A549 (cell line): Measurements from ENCODE around the gene PIH1D1. TPM values are rescaled to one million over a fixed set of nuclear protein-coding genes. Genes with fewer than 3 reads are reported as not detected.

ENCODE experiments used
- ATAC-seq, 2 experiments: fragments of 200-7000 bp in 1 of 2; fragments of >200 bp in 1 of 2; cut with Nextera tagmentation in 1 of 2; cut with Tn5 transposase in 1 of 2; 3 replicates each; pipeline versions ENCODE4 v1.8.0 to v1.9.1; 2018 to 2020; ENCODE audit warnings: mild to moderate bottlenecking in 1 of 2, moderate library complexity in 1 of 2
- CTCF ChIA-PET: fragments of 300-600 bp; sonication (Branson Sonifier 250); formaldehyde crosslinking; extraction: SDS; loops from one replicate; lab custom pipeline; 2021; ENCODE audit warnings: antibody characterized with exemption, inconsistent platforms; lab: Yijun Ruan, JAX
- POLR2A ChIA-PET: fragments of 350-600 bp; formaldehyde crosslinking; extraction: SDS; loops from one replicate; lab custom pipeline; 2021; ENCODE audit warnings: antibody characterized with exemption, inconsistent platforms; lab: Yijun Ruan, JAX
- DNase-seq, 2 experiments: peaks; one replicate each; pipeline versions ENCODE4 v3.0.0 to v3.0.0-alpha.2; 2011 to 2016; ENCODE audit warnings: low read depth in 1 of 2, low spot score in 1 of 2
- FAIRE-seq: peaks from 2 replicates; lab custom pipeline; 2011; peaks lifted over from hg19 to GRCh38; lab: Jason Lieb, UNC
- H3K27ac ChIP-seq, 2 experiments: fragments of >200 bp; sonication (Bioruptor Twin); formaldehyde crosslinking; 3 replicates each; pipeline ENCODE4 v1.5.1; 2016 to 2017
- H3K4me1 ChIP-seq: fragments of >200 bp; sonication (Bioruptor Twin); formaldehyde crosslinking; 3 replicates; pipeline ENCODE4 v1.6.1; 2016
- H3K4me2 ChIP-seq: fragments of >200 bp; sonication (Bioruptor Twin); formaldehyde crosslinking; 3 replicates; pipeline ENCODE4 v1.6.1; 2016
- H3K4me3 ChIP-seq: fragments of >200 bp; sonication (Bioruptor Twin); formaldehyde crosslinking; 3 replicates; pipeline ENCODE4 v1.5.1; 2016
- H3K9me3 ChIP-seq: fragments of >200 bp; sonication (Bioruptor Twin); formaldehyde crosslinking; 3 replicates; pipeline ENCODE4 v1.6.1; 2016
- CEBPB ChIP-seq, 2 experiments: fragments of >200 bp in 1 of 2; sonication (Bioruptor Twin) in 1 of 2; formaldehyde crosslinking in 1 of 2; IDR thresholded peaks; 2 replicates each; pipeline ENCODE4 v1.6.1; 2012 to 2016
- CHD2 ChIP-seq: fragments of 150-350 bp; IDR thresholded peaks from 2 replicates; pipeline ENCODE4 v1.6.1; 2014; ENCODE audit warnings: low read length; ENCODE audit not compliant: partially characterized antibody
- CHD4 ChIP-seq: fragments of 200-600 bp; sonication (generic); IDR thresholded peaks from 2 replicates; pipeline ENCODE4 v1.6.1; 2016; ENCODE audit warnings: antibody characterized with exemption, mild to moderate bottlenecking, borderline replicate concordance
- CTCF ChIP-seq: fragments of >200 bp; sonication (Bioruptor Twin); formaldehyde crosslinking; IDR thresholded peaks from 3 replicates; pipeline ENCODE4 v1.5.1; 2016
- EHF ChIP-seq: fragments of 250-450 bp; sonication (Bioruptor Pico); IDR thresholded peaks from 2 replicates; pipeline ENCODE4 v1.5.0; 2020; ENCODE audit warnings: mild to moderate bottlenecking
- EHMT2 ChIP-seq: fragments of 200-600 bp; sonication (generic); IDR thresholded peaks from 2 replicates; pipeline ENCODE4 v1.6.1; 2016; ENCODE audit warnings: antibody characterized with exemption, low read depth, mild to moderate bottlenecking, moderate library complexity
- FOSB ChIP-seq: fragments of 250-450 bp; sonication (Bioruptor Pico); IDR thresholded peaks from 2 replicates; pipeline ENCODE4 v1.5.0; 2020; ENCODE audit warnings: mild to moderate bottlenecking, moderate library complexity
- GATA3 ChIP-seq: IDR thresholded peaks from 2 replicates; pipeline ENCODE4 v1.6.1; 2012; ENCODE audit warnings: borderline replicate concordance
- HDAC2 ChIP-seq: fragments of 200-600 bp; sonication (generic); IDR thresholded peaks from 2 replicates; pipeline ENCODE4 v1.6.1; 2016
- HEYL ChIP-seq: fragments of 250-450 bp; sonication (Bioruptor Pico); IDR thresholded peaks from 2 replicates; pipeline ENCODE4 v1.8.0; 2021; ENCODE audit warnings: mild to moderate bottlenecking, moderate library complexity
- HOXB13 ChIP-seq: fragments of 250-450 bp; sonication (Bioruptor Pico); IDR thresholded peaks from 2 replicates; pipeline ENCODE4 v1.5.0; 2020; ENCODE audit warnings: low read depth, mild to moderate bottlenecking, moderate library complexity
- JUN ChIP-seq, 2 experiments: fragments of >200 bp; sonication (Bioruptor Twin); formaldehyde crosslinking; IDR thresholded peaks; 2 replicates in 1 of 2; 3 replicates in 1 of 2; pipeline ENCODE4 v1.6.1; 2016 to 2017
- JUNB ChIP-seq: fragments of >200 bp; sonication (Bioruptor Twin); formaldehyde crosslinking; IDR thresholded peaks from 2 replicates; pipeline ENCODE4 v1.6.1; 2016
- MAZ ChIP-seq: fragments of 150-350 bp; IDR thresholded peaks from 2 replicates; pipeline ENCODE4 v1.6.1; 2014; ENCODE audit warnings: antibody characterized with exemption, low read depth, low read length, borderline replicate concordance
- MYC ChIP-seq: IDR thresholded peaks from 2 replicates; pipeline ENCODE4 v1.6.1; 2012; ENCODE audit warnings: mild to moderate bottlenecking, inconsistent platforms, low read length, improper control_type of control experiment, borderline replicate concordance
- NPAS2 ChIP-seq: fragments of 250-450 bp; sonication (Bioruptor Pico); IDR thresholded peaks from 2 replicates; pipeline ENCODE4 v1.8.0; 2022; ENCODE audit warnings: mild to moderate bottlenecking, moderate library complexity, borderline replicate concordance
- PHF8 ChIP-seq: fragments of 200-600 bp; sonication (generic); IDR thresholded peaks from 2 replicates; pipeline ENCODE4 v1.6.1; 2016; ENCODE audit warnings: low read depth, mild to moderate bottlenecking, antibody characterized with exemption, moderate library complexity, borderline replicate concordance
- RARB ChIP-seq: fragments of 250-450 bp; sonication (Bioruptor Pico); IDR thresholded peaks from 2 replicates; pipeline ENCODE4 v1.8.0; 2021; ENCODE audit warnings: mild to moderate bottlenecking, moderate library complexity
- REST ChIP-seq: fragments of 200-600 bp; sonication (generic); IDR thresholded peaks from 2 replicates; pipeline ENCODE4 v1.6.1; 2016; ENCODE audit warnings: antibody characterized with exemption, mild to moderate bottlenecking, moderate library complexity
- RFX5 ChIP-seq: fragments of 450-650 bp; IDR thresholded peaks from 2 replicates; pipeline ENCODE4 v1.7.1; 2014; ENCODE audit warnings: antibody characterized with exemption, mild to moderate bottlenecking, moderate library complexity
- SMC3 ChIP-seq: fragments of >200 bp; sonication (Bioruptor Twin); formaldehyde crosslinking; IDR thresholded peaks from 3 replicates; pipeline ENCODE4 v1.6.1; 2018; ENCODE audit warnings: inconsistent platforms
- TFCP2L1 ChIP-seq: fragments of 250-450 bp; sonication (Bioruptor Pico); IDR thresholded peaks from 2 replicates; pipeline ENCODE4 v1.5.0; 2021; ENCODE audit warnings: mild to moderate bottlenecking
- ZFP36 ChIP-seq: fragments of 450-650 bp; IDR thresholded peaks from 2 replicates; pipeline ENCODE4 v1.6.1; 2014; ENCODE audit warnings: borderline replicate concordance; ENCODE audit not compliant: partially characterized antibody
- ZSCAN20 ChIP-seq: fragments of 250-450 bp; sonication (Bioruptor Pico); IDR thresholded peaks from 2 replicates; pipeline ENCODE4 v1.8.0; 2022; ENCODE audit warnings: mild to moderate bottlenecking, moderate library complexity
- WGBS: methylation state at CpG from one replicate; pipeline ENCODE4 v1.1.6; 2017; ENCODE audit errors: missing lambda C conversion rate; 5-methylcytosine and 5-hydroxymethylcytosine counted together
- polyA plus RNA-seq, 4 experiments: library from polyadenylated mRNA; depleted of rRNA in 3 of 4; stranded (reverse); fragments of >200 nt; fragmentation: RNase III in 1 of 4; extraction: RNeasy Plus Mini Kit Qiagen cat#74134 plus additional on column Dnase treatment in 1 of 4; gene quantifications; 2 replicates in 3 of 4; 3 replicates in 1 of 4; pipeline ENCODE4 v1.2.3, GENCODE V29; 2011 to 2017
- TF ChIP-seq, protein P1 (sequence below): fragments of >200 bp; sonication (Bioruptor Twin); formaldehyde crosslinking; IDR thresholded peaks from 3 replicates; pipeline ENCODE4 v1.6.1; 2016
- TF ChIP-seq, protein P2 (sequence below): IDR thresholded peaks from 2 replicates; pipeline ENCODE4 v1.6.1; 2012; ENCODE audit warnings: low read depth, borderline replicate concordance
- TF ChIP-seq, protein P3 (sequence below): IDR thresholded peaks from 2 replicates; pipeline ENCODE4 v1.6.1; 2012
- TF ChIP-seq, protein P4 (sequence below): IDR thresholded peaks from 2 replicates; pipeline ENCODE4 v1.6.1; 2012
- TF ChIP-seq, protein P5 (sequence below): fragments of 250-450 bp; sonication (Bioruptor Pico); IDR thresholded peaks from 2 replicates; pipeline ENCODE4 v1.5.0; 2021; ENCODE audit warnings: mild to moderate bottlenecking, moderate library complexity, borderline replicate concordance

The PIH1D1 gene
- polyA plus RNA-seq, 2 of the 4 experiments (the other 2 are of a cell fraction) = 89.7 to 114 TPM

- H3K27ac ChIP-seq = peak overlapping the region; percentile 85 to 89
- 1% methylated on average over 44 of the region's 47 CpGs for WGBS
- FAIRE-seq (peak; percentile 77), DNase-seq (peak; percentile 94 to 97), ATAC-seq (peak; percentile 72 to 85)
- CTCF ChIA-PET = interaction anchor here (0.6 to 19.0 kb wide), 34 partner anchors 8 to 680 kb away, joined by 3 to 244 read pairs (median 4); partner anchors contain the start of genes ALDH16A1, GFY, KASH5 and PIH1D1
- peak overlapping the region; percentile 79 for H3K4me3 ChIP-seq
- H3K4me2 ChIP-seq = peak overlapping the region; percentile 99
- no peaks in the 10 kb centered on the region for H3K9me3 ChIP-seq
- POLR2A ChIA-PET = interaction anchor here (0.7 to 1.3 kb wide), 4 partner anchors 8 to 81 kb away, joined by 3 to 7 read pairs (median 4); partner anchors contain the start of genes ALDH16A1, PIH1D1 and TEAD2
- peaks cover 19% of the 10 kb centered on the region for H3K4me1 ChIP-seq
- no peak for TF ChIP-seq GATA3
- TF ChIP-seq EHMT2 = no peak
- TF ChIP-seq, protein P1, sequence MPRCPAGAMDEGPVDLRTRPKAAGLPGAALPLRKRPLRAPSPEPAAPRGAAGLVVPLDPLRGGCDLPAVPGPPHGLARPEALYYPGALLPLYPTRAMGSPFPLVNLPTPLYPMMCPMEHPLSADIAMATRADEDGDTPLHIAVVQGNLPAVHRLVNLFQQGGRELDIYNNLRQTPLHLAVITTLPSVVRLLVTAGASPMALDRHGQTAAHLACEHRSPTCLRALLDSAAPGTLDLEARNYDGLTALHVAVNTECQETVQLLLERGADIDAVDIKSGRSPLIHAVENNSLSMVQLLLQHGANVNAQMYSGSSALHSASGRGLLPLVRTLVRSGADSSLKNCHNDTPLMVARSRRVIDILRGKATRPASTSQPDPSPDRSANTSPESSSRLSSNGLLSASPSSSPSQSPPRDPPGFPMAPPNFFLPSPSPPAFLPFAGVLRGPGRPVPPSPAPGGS = no peak
- no peak for TF ChIP-seq TFCP2L1 (CRISPR knock-in tag)
- no peak for TF ChIP-seq FOSB (CRISPR knock-in tag)
- no peak for TF ChIP-seq HDAC2
- no peak for TF ChIP-seq CHD2
- TF ChIP-seq, protein P2, sequence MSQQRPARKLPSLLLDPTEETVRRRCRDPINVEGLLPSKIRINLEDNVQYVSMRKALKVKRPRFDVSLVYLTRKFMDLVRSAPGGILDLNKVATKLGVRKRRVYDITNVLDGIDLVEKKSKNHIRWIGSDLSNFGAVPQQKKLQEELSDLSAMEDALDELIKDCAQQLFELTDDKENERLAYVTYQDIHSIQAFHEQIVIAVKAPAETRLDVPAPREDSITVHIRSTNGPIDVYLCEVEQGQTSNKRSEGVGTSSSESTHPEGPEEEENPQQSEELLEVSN = 0 out of 2 replicates have a peak, but pooled peaks have one; percentile 53
- TF ChIP-seq ZFP36 = no peak
- TF ChIP-seq, protein P3, sequence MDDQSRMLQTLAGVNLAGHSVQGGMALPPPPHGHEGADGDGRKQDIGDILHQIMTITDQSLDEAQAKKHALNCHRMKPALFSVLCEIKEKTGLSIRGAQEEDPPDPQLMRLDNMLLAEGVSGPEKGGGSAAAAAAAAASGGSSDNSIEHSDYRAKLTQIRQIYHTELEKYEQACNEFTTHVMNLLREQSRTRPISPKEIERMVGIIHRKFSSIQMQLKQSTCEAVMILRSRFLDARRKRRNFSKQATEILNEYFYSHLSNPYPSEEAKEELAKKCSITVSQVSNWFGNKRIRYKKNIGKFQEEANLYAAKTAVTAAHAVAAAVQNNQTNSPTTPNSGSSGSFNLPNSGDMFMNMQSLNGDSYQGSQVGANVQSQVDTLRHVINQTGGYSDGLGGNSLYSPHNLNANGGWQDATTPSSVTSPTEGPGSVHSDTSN = no peak
- peak in 1 of 2 experiments; percentile 73; a peak in 2 of 5 replicates for TF ChIP-seq JUN (IDR thresholded peaks at IDR 0.05)
- TF ChIP-seq HEYL (CRISPR knock-in tag) = no peak
- TF ChIP-seq CTCF = peak; percentile 97
- no peak for TF ChIP-seq JUNB
- TF ChIP-seq, protein P4, sequence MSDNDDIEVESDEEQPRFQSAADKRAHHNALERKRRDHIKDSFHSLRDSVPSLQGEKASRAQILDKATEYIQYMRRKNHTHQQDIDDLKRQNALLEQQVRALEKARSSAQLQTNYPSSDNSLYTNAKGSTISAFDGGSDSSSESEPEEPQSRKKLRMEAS = peak; percentile 88
- no peak for TF ChIP-seq REST
- TF ChIP-seq CHD4 = no peak
- TF ChIP-seq EHF = no peak
- no peak for TF ChIP-seq RARB (CRISPR knock-in tag)
- no peak for TF ChIP-seq CEBPB (IDR thresholded peaks at IDR 0.05)
- TF ChIP-seq, protein P5, sequence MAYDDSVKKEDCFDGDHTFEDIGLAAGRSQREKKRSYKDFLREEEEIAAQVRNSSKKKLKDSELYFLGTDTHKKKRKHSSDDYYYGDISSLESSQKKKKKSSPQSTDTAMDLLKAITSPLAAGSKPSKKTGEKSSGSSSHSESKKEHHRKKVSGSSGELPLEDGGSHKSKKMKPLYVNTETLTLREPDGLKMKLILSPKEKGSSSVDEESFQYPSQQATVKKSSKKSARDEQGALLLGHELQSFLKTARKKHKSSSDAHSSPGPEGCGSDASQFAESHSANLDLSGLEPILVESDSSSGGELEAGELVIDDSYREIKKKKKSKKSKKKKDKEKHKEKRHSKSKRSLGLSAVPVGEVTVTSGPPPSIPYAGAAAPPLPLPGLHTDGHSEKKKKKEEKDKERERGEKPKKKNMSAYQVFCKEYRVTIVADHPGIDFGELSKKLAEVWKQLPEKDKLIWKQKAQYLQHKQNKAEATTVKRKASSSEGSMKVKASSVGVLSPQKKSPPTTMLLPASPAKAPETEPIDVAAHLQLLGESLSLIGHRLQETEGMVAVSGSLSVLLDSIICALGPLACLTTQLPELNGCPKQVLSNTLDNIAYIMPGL (CRISPR knock-in tag) = no peak; the same call in 1 of the 2 replicates
- no peak for TF ChIP-seq HOXB13 (CRISPR knock-in tag)
- TF ChIP-seq NPAS2 (CRISPR knock-in tag) = no peak
- no peak for TF ChIP-seq RFX5
- TF ChIP-seq PHF8 = no peak
- TF ChIP-seq MYC = no peak; the same call in none of the 2 replicates
- no peak for TF ChIP-seq ZSCAN20
- TF ChIP-seq SMC3 = peak; percentile 94
- TF ChIP-seq MAZ = 0 out of 2 replicates have a peak, but pooled peaks have one; percentile 70
Measured at GRCh38 chr19:49443366-49444099, 8.1 kb downstream of the PIH1D1 start.
